GM19468 (cell line): Measurements from ENCODE around the gene FKBP7.
A peak's percentile ranks its signal among the peaks of the same experiment; 100 is the strongest.
"Not testable (repeated sequence)": the region's sequence is repeated elsewhere in the genome, so short reads cannot be mapped to it uniquely, and the experiment has no call there.

ENCODE experiments used
- ATAC-seq: cut with Tn5 transposase; IDR thresholded peaks from one replicate; pipeline ENCODE4 v1.9.1; 2021; ENCODE audit warnings: mild to moderate bottlenecking, moderate library complexity, moderate number of reproducible peaks; ENCODE audit not compliant: unreplicated experiment; ENCODE audit errors: extremely low read depth

FKBP7 gene, protein sequence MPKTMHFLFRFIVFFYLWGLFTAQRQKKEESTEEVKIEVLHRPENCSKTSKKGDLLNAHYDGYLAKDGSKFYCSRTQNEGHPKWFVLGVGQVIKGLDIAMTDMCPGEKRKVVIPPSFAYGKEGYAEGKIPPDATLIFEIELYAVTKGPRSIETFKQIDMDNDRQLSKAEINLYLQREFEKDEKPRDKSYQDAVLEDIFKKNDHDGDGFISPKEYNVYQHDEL

DNA sequence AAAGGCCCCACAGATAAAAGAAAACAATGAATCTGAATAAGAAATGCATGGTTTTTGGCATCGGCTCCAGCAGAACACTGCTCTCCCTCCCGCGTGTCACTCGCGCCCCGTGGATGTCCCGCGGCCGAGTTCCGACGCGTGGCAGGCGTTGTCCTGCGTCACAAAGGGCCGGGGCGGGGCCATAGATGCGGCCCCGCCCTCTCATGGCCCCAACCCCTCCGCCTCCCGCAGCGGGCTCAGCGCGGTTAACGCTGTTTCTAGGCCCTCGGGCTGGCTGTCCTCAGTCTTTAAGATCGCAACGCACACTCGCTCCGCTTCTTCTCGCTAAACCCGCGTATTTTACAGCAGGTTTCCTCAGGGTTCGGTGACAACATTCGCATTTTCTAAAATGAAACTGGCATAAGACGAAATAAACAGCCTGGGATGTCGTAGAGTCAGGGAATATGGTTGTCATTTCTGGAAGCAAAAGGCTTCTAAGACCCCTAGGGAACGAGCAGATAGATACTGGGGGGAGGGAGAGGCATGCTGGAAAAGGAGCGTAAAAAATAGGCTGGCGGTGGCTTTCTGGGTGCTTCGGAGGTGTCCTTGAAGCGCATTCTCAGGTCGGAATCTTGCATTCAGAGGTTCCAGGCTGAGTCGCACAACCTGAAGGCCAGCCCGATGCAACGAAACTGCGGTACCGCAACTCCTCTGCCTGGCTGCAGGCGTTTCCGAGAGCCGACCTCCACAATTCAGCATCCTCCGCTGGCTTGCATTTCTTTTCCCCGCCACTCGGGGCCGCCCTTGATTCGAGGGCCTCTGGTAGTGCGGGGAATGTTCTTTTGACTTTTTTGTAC, at the start of gene FKBP7:
FKBP7 (minus strand) TSS at position 162 of the 836 bp plus-strand sequence; CDS start at position 61, 101 bp downstream.
- peak; percentile 8 for ATAC-seq

DNA sequence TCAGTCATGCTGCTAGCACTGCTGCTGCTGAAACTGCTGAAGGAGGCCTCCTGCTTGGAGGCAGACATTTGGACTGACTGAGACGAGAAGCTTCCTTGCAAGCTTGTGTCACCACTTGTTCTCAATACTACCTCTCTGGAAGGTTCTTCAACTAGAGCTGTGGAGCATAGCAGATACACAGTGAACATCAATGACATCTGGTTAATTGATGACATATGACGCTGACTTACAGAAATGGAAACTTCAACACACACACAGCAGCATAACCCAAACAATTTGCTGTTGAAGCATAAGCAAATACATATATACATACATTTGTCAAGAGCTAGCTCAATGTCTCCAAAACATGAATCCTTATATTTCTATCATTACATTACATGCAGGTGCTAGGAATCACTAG, 49.2 kb upstream of the FKBP7 start:
- no peak for ATAC-seq

DNA sequence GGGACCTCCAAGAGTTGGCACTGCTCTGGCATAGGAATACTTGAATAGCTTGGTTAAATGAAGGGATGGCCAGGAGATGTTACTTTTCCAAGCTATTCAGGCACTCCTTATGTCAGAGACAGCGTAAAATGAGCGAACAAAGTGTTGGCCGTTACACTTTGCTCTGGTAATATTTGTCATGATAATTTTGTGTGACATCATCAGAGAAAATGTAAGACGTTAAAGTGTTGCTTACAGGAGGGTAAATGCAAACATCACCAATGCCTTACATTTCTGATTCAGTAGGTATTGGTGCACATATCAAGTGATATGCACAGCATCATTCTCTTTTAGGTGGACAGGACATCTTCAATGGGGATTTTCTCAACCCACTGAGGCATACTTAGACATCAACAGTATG, 47.9 kb upstream of the FKBP7 start:
- ATAC-seq = no peak

DNA sequence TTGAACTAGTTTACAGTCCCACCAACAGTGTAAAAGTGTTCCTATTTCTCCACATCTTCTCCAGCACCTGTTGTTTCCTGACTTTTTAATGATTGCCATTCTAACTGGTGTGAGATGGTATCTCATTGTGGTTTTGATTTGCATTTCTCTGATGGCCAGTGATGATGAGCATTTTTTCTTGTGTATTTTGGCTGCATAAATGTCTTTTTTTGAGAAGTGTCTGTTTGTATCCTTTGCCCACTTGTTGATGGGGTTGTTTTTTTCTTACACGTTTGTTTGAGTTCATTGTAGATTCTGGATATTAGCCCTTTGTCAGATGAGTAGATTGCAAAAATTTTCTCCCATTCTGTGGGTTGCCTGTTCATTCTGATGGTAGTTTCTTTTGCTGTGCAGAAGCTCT, 47.1 kb upstream of the FKBP7 start:
- ATAC-seq = not testable (repeated sequence)

DNA sequence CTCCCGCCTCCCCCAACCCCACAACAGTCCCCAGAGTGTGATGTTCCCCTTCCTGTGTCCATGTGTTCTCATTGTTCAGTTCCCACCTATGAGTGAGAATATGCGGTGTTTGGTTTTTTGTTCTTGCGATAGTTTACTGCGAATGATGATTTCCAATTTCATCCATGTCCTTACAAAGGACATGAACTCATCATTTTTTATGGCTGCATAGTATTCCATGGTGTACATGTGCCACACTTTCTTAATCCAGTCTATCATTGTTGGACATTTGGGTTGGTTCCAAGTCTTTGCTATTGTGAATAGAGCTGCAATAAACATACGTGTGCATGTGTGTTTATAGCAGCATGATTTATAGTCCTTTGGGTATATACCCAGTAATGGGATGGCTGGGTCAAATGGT, 46.6 kb upstream of the FKBP7 start:
- not testable (repeated sequence) for ATAC-seq

DNA sequence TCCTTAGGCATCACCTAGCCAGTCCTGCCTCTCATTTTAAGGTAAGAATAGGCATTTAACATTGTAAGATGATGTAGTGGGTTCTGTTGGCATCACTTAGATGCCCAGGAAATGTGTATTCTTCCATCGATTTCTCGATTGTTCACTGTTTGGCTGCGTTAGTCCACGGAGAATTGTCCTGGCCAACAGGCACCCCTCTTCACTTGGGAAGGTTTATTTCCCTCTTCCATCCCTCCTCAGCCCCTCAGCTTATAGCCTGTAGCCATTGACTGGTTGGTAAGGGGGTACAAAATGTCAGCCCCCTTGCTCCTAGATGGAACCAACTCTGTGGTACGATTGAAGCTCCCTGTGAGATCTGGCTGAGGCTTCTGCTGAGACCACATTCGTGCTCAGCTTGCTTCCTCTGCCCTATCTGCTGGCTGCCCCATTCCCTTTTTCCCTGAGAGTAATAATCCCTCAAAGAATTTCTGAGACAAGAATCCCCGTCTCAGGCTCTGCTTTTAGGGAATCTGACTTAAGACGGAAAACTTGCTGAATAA, 45.3 kb upstream of the FKBP7 start:
- no peak for ATAC-seq

DNA sequence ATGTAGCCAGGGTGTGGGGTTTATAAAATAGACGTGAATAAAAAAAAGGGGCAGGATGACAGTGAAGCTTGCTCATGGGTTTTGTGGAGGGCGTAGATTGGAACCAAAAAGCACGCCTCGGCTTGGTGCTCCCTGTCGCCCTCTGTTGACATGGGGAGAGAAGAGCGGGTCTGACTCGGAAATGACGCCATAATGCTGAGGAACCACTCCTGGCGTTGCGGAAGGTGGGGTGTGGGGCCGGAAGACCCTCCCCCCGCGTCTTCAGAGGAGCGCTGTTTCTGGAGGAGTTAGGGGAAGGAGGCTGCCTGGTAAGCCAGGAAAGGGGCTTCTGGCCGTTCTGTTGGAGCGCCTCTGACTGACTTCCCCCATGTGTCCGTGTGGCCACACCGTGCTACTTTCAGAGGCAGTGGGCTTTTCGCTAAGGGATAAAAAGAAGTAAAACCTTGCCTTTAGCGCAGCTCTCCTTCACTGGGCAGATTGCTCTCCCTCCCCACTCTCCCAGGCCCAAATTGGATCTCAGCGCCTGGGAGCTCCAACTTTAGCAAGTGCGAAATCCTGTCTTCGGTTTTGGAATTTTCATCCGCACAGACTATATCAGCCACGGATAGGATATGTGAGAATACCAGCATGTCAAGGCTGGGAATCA, 44.7 kb upstream of the FKBP7 start:
- peak; percentile 93 for ATAC-seq

DNA sequence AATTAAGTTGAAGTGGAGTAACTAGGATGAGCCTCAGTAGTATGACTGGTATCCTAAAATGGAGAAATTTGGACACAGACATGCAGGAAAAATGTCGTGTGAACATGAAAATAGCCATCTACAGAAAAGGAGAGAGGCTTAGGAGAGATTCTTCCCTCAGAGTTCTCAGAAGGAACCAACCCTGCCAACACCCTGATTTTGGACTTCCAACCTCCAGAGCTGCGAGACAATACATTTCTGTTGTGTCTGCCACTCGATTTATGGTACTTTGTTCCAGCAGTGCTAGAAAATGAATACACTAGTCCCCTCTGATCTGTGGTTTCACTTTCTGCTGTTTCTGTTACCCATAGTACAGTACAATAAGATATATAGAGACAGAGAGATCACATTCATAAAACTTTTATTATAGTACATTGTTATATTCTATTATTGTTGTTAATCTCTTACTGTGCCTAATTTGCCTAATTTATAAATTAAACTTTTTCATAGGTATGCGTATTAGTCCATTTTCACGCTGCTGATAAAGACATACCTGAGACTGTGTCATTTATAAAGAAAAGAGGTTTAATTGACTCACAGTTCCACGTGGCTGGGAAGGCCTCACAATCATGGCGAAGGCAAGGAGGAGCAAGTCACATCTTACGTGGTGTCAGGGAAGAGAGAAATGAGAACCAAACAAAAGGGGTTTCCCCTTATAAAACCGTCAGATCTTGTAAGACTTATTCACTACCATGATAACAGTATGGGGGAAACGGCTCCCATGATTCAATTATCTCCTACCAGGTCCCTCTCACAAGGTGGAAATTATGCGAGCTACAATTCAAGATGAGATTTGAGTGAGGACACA, 43.1 kb upstream of the FKBP7 start:
- no peak for ATAC-seq

DNA sequence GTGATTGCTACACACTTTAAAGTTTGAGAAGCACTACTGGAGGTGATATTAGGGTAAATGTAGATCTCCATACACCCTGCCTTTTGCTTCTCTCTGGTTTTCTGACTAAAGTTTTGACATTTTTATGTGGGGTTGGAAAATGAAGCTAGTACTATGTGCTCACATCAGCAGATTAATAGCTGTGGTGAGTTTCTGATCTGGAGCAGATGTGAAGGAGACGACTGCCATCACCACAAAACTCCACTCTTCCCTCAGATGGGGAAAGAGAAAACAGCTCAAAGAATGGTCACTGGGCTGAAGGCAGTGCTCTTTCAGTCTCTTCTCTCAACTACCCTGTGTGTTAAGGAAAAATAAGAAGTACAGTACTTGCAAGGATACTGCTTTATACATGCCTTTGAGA, 39.1 kb upstream of the FKBP7 start:
- ATAC-seq = no peak

DNA sequence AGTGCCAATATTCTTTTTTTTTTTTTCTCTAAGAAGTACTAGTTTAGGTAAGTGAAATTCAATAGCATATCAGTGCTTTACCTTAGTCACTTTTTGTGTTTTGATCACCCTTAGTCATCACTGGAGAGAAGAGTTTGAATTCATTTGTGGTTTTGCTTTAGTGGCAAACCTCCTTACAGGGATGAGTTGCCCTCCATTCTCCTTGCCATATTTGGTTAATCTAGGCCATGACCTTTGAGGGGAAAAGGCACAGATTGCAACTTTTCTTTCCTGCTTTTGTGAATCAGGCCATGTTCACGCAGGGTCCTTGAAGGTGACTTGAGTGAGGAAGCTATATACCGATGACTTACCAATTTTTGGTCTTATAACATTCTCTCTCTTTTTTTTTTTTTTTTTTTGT, 36.3 kb upstream of the FKBP7 start:
- ATAC-seq = no peak

DNA sequence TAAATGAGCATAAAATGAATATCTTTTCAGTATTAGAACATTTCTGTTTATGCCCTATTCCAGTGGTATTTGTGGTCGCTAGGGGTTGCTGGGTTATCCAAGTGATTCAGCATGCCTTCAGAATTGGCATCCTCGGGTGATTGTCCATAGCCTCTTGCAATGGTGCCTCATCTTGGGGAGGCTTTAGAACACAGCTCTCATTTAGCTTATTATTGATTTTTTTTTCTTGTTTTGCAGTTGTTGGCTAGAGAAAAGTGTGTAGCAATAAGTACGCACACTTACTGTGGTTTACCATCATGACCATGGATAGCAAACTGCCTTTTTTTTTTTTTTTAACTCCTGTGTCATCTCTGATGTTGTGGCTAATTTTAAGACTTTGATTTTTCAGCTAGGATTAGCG, 35.5 kb upstream of the FKBP7 start:
- no peak for ATAC-seq

DNA sequence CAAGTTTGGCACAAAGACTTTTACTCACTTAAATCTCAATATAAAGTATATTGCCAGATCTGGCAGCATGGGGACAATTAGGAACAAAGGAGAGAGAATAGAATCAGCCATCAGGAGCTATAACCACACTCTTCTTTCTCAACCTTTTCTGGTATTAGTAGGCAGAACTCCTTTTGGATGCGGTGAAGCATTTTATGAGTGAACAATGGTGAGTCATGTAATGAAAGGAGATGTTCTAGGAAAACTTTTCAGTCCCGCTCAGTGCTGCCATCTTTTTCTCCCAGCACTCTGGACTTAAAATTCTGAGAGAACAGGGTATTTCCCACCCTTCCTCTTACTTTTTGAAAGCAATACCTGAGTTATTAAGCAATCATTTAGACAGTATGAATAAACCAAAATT, 34.1 kb upstream of the FKBP7 start:
- no peak for ATAC-seq

DNA sequence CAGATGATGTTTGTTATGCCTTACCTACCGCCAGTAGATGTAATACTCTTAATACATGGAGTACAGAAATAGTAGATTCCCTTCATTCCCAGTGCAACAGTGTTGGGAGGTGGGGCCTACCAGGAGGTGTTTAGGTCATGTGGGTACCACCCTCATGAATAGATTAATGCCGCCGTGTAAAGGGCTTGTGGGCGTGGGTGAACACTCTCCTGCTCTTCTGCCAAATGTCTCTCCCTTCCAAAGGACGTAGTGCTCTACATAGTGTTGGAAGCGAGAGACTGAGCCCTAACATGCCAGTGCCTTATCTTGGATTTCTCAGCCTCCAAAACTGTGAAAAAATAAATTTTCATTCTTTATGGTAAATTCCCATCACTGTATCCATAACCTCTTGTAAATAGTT, 32.0 kb upstream of the FKBP7 start:
- ATAC-seq = no peak

DNA sequence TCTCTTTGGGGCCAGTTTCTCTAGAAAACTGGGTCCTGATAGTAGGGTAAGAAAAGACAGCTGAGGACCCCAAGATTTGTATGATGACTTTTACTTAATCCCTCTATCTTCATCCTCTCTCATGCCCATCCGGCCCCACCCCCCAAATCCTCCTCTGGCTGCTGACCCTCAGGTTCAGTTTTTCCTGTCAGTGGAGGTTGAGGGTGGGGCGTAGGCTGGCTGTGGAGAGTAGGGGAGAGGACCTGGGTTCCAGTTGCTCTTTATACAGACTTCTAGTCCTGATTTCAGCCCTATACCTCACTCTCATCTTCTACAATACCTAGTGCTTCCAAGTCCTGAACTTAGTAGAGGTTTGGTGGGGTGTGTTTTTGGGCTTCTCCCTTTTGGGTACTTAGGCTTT, 30.2 kb upstream of the FKBP7 start:
- no peak for ATAC-seq

DNA sequence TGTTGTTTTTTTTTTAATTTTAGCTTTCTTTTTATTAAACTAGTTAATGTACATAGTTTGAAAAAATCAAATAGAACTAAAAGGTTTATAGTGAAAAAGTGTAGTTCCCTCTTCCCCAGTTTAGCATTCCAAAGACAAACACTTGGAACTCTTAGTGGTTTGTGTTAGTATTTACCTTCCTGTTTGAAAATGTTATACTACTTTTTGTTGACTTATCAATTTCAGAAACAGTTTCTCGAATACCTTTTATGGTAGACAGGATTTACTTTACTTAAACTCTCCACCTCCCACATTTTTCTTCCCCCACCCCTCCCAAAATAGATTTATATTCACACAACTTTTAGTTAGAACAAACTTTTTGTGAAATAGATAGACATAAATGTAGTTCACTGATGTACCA, 28.5 kb upstream of the FKBP7 start:
- no peak for ATAC-seq

DNA sequence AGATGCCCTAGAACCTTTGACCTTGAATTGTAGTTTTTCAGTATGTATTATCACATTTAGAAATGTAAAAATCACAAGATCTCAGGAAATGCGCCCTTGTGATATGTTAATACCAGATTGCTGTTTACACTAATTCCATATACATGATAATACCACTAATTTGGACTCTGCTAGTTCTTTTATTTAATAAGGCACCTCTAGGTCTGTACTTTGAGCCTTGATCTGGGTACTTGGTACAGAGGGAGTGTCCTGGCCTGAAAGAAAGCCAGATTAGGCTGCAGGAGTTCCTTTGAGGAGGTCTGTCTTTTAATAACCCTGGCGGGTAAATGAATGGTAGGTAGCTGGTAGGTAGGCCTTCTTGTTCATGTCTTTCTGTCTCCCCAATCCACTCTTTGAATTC, 28.1 kb upstream of the FKBP7 start:
- no peak for ATAC-seq

DNA sequence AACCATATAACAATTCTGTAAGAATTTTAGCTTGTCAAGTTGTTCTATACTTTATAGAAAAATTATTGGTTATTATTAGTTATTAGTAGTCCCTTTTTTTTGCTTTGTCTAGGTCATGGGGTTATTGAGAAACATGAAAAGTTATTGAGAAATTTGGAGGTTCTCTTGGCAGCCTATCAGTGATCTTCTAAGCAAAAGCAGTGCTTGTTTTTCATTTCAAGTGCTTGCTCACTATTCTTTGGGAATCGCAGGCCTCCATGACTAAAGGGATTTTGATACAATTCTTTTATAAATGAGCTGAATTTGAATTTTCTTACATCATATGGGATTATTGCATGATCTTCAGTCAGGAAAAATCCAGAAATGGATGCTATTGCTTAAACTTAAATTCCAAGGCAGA, 27.7 kb upstream of the FKBP7 start:
- ATAC-seq = no peak

DNA sequence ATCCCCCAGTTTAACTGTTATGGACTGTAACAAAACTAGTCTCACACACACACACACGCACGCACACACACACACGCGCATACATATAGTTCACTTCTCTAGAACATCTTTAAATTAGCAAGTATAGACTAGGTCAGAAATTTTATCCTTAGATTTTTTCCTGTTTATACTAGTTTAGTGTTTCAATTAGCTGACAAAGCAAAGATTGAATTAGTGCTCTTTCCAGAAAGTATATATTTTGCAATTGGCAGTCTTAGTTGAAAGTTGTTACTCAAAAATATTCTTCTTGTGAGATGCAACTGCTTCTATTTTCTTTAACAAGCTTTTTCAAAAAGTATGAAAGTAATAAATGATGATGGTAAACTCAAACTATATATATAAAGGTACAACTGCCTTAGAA, 24.4 kb upstream of the FKBP7 start:
- ATAC-seq = no peak

DNA sequence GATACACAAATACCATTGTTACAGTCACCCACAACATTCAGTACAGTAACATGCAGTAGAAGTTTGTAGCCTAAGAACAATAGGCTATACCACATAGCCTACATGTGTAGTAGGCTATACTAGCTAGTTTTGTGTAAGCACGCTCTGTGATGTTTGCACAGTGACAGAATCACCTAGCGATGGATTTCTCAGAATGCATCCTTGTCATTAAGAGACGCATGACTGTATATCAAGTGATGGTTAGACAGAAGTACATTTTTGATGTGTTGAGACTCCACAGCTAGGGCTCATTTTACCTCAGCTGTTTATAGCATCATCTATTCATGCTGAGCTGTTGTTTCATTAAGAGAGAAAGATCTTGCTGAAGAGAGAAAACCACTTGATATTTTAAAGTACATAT, 21.2 kb upstream of the FKBP7 start:
- no peak for ATAC-seq

DNA sequence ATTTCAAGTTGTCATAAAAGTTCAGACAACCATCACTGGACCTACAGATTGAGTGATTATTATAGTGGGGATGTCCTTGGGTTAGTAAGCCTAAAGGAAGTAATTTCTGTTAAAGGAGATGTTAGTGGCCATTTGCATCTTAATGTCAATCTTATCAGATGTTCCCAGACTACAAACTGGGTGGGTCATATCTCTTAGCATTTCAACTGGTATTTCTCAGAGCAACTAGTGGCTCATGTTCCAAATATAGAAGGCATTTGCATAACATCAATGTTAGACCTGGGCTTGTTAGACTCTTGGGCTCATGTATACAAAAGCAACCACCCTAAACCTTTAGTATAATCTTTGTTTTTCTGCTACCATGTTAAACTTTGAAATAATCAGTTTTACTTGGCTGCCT, 19.7 kb upstream of the FKBP7 start:
- no peak for ATAC-seq
